Colon (tissue), 2 donors: Measurements from ENCODE around the gene CR1.
A peak's percentile ranks its signal among the peaks of the same experiment; 100 is the strongest.
"Not testable (repeated sequence)": the region's sequence is repeated elsewhere in the genome, so short reads cannot be mapped to it uniquely, and the experiment has no call there.

Experiments
- FAIRE-seq: peaks from 2 replicates; lab custom pipeline; 2012; peaks lifted over from hg19 to GRCh38; lab: Jason Lieb, UNC
- donor health status: control.
- donor health status: control.

The CR1 gene

GRCh38 chr1:207495801-207496792 lies at the start of gene CR1:
CR1 (plus strand) TSS chr1:207496157; CDS start chr1:207496268, 111 bp downstream.
- FAIRE-seq = no peak

GRCh38 chr1:207453710-207454045 lies 42.3 kb upstream of the CR1 start:
- FAIRE-seq = no peak

GRCh38 chr1:207454046-207454964 lies 41.7 kb upstream of the CR1 start, which contains the start of gene CR2:
CR2 (plus strand) TSS chr1:207454328; CDS start chr1:207454419, 91 bp downstream.
- no peak for FAIRE-seq

DNA sequence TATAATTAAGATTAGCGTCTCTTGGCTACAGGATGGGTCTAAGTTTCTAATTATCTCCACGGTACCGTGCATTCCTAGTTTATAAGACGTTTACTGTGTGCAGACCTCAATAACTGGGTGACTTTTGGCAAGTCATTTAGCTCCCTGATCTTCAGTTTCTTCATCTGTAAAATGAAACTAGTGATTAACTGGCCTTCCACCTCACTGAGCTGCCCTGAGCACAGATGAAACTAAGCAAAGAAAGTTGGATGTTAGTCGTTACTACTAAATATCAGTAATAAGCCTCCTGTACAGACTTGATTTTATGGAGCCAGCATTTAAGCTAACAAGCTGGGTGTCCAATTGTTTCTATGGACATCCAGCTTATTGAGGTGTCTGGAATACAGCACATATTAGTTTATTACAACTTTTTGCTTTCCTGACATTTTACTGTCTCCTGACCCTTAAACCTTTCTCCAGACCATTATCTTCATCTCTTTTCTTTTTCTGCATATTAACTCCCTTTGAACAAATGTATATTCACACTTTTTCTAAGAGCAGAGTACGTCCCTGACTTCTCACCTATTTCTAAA lies 40.7 kb upstream of the CR1 start:
- FAIRE-seq = no peak

DNA sequence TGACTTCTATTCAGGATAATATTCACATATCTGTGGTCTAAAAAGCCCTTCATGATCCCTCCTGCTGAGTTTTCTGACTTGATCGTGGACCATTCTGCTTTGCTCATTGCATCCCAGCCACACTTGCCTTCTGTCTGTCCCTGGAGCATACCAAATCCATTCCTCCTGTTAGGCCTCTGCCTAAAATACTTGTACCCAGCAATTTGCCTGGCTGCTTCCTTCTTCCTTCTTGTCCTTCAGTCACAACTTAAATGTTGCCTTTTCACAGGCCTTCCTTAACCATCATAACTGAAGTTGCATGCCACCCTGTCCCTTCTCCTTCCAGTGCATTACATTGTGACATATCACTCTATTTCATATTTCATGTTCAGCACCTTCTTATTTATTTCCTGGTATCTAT lies 37.5 kb upstream of the CR1 start:
- no peak for FAIRE-seq

- FAIRE-seq = no peak
Measured at GRCh38 chr1:207459008-207459407, 36.9 kb upstream of the CR1 start.

DNA sequence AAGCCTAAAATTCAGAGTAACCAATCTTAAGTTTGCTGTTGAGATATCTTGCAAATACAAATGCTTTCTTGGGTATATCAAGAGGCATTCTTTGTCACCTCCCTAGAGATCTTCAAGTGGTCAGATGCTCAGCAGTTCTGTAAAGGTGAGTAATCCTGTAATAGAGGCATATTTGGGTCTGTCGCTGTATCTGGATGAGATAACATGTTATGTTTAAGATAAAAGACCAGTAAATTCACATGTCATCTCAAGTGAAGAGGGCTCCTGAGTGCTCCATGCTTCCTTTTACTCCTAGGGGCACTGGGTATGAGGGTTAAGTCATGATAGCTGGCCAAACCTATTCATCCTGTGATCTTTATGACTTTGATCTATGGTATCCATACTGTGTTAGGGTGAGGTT lies 34.3 kb upstream of the CR1 start:
- FAIRE-seq = no peak

- no peak for FAIRE-seq
Measured at GRCh38 chr1:207462535-207462934, 33.4 kb upstream of the CR1 start.

GRCh38 chr1:207463021-207463420 lies 32.9 kb upstream of the CR1 start:
- FAIRE-seq = no peak

GRCh38 chr1:207463571-207463970 lies 32.4 kb upstream of the CR1 start:
- no peak for FAIRE-seq

DNA sequence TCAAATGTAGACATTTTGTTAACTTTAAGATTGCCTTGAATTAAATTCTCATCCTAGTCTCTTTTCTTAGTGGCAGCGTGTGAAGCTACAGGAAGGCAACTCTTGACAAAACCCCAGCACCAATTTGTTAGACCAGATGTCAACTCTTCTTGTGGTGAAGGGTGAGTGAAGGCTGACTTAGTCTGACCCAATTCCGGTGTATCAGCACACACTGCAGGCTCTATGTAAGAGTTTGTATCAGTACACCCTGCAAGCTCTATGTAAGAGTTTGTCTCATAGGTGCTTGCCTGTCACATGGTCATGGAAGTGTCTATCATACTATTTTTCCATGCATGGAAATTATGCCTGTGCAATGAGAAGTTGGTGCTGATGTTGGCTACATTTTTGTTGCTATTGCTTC lies 25.0 kb upstream of the CR1 start:
- FAIRE-seq = no peak

GRCh38 chr1:207474210-207474609 lies 21.7 kb upstream of the CR1 start:
- no peak for FAIRE-seq

- FAIRE-seq = no peak
Measured at GRCh38 chr1:207486198-207486597, 9.8 kb upstream of the CR1 start.

DNA sequence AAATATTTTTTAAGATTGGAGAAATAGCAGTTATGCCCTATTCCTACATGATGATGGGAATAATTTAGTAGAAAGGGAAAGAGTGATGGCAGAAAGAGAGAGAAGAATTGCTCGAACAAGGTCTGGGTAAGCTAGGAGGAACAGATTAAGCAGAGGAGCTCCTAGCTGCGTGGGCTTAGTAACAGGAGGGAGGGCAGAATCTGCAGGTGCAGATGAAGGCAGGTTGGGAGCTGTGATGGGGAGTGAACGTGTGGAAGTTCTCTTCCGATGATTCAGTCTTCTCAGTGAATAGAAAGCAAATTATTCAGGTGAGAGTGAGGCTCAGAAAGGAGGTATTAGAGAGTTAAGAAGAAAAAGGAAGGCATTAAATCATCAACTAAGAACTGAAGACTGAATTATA lies 8.3 kb upstream of the CR1 start:
- FAIRE-seq = no peak

DNA sequence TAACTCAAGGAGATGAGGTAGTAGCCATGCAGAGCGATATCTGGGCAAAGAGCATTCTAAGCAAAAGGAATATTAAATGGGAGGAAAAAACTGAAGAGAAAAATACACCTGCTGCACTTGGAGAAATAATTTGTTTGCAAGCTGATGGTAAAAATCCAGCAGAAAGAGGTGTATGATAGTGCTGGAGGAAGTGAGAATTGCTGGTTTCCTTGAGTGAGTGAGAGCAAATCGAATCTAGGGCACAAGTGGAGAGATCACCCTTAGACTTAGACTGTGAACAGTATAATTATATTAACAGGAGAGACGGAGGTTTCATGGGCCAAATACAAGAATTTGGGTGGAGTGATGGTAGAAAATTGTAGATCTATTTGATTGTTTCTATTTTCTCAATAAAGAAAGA lies 2.7 kb upstream of the CR1 start:
- no peak for FAIRE-seq

DNA sequence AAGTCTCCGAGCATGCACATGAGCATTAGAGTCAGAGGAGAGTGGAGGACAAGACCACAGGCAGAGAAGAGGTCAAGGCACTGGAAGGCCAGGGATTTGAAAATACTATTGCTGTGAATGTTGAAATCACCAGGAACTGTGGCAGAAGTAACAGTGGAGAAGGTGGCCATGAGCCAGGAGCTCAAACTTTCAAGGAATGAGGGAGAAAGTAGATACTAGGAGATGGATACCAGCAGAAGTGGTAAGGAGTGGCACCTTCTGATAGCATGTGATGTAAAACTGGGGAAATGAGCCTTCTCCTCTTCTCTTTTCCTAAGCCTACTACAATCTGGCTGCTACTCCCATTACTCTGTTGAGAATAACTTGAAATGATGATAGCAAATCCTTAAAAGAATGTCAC lies 1.8 kb upstream of the CR1 start:
- FAIRE-seq = no peak

DNA sequence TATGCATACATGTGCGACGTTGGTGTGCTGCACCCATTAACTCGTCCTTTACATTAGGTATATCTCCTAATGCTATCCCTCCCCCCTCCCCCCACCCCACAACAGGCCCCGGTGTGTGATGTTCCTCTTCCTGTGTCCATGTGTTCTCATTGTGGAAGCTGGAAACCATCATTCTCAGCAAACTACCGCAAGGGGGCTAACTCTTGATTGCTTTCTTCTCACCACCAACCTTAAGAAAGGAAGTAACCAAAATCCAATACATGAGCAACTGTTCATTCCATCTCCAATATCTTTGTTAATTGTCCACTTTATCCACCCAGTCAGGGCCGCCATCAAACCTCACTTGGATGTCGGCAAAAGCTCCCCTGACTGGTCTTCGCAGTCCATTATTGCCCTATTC lies 676 bp upstream of the CR1 start:
- FAIRE-seq = not testable (repeated sequence)

GRCh38 chr1:207497941-207498340 lies 2.0 kb downstream of the CR1 start:
- FAIRE-seq = no peak

DNA sequence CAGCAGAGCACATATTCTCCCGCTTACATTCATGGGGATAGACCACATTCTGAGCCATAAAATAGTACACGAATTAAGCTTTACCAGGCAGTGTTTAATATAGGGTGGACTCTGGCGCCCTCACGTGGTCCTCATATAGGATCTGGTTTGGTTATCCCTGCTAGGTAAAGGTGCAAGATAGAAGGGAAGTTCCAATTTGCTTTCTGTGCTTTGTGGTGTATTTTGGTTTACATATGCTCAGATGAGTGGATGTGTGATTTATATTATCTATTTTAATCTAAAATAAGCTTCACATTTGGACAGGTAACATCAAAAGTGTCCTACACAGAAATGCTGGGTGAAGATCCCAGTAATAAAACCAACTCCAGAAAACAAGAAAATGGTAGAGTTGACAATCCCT lies 3.6 kb downstream of the CR1 start:
- FAIRE-seq = no peak

DNA sequence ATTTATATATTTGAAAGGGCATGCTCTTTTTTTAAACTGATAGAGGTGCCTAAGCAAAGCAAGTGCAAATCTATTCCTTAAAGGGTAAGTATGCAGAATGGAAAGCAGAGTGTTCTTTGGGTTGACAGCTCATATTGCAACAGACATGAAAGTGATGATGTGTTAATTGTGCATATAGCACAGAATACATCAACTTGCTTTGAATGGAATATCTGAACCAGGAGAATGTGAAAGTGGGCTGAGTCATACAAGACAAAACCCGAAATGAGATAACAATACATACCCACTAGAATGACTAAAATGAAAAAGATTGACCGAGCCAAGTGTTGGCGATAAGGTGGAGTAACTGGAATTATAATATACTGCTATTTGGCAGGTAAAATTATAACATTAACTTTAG lies 4.3 kb downstream of the CR1 start:
- FAIRE-seq = no peak

- FAIRE-seq = no peak
Measured at GRCh38 chr1:207501071-207501470, 5.1 kb downstream of the CR1 start.

GRCh38 chr1:207502726-207503125 lies 6.8 kb downstream of the CR1 start:
- FAIRE-seq = no peak

DNA sequence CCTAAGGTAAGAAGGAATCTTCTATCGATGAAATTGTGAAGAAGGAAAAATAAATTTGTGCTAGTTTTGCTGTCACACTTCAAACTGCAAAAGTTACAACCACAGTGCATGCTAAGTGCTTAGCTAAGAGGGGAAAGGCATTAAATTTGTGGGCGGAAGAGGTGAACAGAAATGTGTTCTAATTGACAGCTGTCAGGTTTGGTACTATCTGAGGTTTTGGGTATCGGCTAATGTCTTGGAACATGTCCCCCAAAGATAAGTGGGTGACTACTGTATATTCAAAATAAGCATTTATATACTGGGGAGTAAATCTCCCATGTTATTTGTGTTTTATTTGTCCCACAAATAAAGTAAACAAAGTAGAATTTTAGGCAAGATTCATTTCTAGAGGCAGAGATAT lies 8.0 kb downstream of the CR1 start:
- FAIRE-seq = peak; percentile 70
